HG02571 (cell line): ENCODE results near the gene GLRA1.

ENCODE experiments used
- ATAC-seq: cut with Tn5 transposase; IDR thresholded peaks from one replicate; pipeline ENCODE4 v1.9.1; 2021; ENCODE audit warnings: mild to moderate bottlenecking, moderate library complexity; ENCODE audit not compliant: unreplicated experiment

GLRA1 gene

DNA sequence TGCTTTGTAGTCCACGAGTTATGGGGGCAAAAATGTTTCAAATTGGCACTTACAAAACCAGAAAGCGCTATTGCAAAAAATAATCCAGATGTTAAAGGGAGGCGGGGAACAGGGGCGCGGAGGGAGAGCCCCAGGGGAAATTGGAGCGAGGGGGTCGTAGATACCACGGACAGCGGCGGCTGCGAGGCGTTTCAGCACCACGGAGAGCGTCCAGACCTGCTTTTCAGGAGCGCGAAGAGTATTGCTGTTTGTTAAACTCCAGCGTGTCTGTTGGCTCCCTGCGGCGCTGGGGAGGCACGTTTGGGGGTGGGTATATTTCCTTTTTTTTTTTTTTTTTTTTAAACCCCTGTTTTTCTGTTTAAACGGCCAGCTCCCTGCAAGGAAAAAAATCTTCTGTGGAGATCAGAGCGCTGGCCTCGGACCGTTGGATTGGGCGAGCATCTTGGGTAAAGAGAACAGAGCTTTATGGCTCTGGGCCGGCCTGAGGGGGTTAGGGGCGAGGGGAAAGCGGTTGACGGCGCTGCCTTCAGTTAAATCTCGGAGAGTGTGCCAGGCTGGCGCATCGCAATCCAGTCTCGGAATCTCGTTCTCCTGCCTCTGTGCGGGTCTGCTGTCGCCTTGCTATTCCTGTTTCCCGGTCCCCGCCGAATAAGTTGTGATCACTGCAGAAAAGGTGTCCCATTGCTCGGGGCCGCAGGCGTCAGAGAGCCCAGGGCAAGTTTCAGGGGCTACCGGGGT is at the start of gene GLRA1:
TSS of gene GLRA1 (minus strand) at position 288 of the 738 bp plus-strand sequence. CDS start 302 bp downstream, outside the sequence.
- no peak for ATAC-seq

- ATAC-seq, result no peak
Measured at GRCh38 chr5:151970885-151971284, 46.2 kb upstream of the GLRA1 start.

- no peak for ATAC-seq
Measured at GRCh38 chr5:151967865-151968264, 43.2 kb upstream of the GLRA1 start.

DNA sequence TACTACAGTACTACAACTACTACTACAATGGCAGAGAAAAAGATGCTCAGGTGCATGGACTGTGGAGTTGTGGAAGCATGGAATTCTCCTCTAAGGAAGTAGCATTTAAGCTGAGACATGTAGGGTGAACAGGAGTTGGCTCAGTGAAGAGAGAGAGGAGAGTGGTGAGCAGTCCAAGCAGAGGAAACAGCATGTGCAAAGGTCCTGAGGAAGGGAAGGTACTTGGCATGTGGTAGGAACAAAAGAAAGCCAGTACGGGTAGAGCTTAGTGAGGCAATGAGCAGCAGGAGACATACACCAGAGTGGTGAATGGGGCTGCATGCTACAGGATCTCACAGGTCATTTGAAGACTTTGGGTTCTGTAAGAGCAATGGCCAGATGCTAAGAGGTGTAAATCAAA is 41.4 kb upstream of the GLRA1 start:
- no peak for ATAC-seq

- ATAC-seq, result no peak
Measured at GRCh38 chr5:151964471-151964870, 39.8 kb upstream of the GLRA1 start.

GRCh38 chr5:151961557-151961956 is 36.9 kb upstream of the GLRA1 start:
- no peak for ATAC-seq

DNA sequence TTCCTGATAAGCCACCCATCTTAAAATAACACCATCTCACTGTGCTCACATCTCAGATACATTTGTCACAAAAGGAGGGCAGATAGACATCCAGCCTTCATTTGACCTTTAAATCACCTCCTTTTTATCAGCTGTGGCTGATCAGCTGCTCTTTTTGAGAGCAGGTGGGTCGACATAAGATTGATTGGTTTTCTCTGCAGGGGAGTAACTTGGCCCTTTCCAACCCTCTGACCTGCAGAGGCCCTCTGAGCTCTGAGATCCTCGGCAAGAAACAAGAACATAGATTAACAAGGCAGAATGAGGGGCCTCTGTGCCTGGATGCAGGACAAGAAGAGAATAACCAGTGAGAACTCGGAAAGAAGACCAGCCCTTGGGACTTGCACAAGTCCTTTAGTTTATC is 33.5 kb upstream of the GLRA1 start:
- ATAC-seq, result no peak

DNA sequence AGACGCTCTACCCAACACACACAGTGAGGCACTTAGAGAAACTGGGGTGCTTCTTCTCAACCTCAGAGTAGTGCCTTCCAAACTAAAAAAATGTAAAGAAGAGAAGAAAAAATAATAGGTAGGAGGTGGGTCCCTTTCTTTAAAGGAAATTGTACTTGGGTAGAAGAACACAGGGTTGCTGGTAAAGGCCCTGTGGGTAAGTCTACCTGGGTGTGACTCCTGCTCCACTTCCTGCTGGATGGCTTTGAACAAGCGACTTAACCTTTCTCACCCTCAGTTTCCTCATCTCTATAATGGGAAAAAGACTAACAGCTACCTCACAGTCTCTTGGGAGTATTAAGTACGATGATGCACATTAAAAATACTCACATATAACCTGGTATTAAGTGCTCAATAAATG is 32.1 kb upstream of the GLRA1 start:
- no peak for ATAC-seq

- no peak for ATAC-seq
Measured at GRCh38 chr5:151954255-151954654, 29.6 kb upstream of the GLRA1 start.

GRCh38 chr5:151953833-151954232 is 29.2 kb upstream of the GLRA1 start:
- no peak for ATAC-seq

DNA sequence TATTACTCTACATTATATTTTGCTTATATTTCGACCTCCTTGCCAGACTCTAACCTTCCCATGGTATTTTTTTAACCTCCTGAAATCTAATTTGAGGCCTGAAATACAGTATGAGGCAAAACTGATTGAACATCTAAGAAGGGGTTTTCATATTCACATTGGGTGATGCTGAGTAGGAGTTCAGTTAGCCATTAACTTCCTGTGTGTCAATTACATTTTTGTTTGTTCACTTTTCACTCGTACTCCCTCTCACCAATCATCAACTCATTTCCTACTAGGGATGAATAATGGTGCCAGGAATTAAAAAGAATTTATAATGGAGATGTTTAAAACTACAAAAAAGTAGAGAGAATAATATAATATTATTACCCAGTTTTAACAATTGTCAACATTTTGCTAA is 27.6 kb upstream of the GLRA1 start:
- ATAC-seq, result no peak

DNA sequence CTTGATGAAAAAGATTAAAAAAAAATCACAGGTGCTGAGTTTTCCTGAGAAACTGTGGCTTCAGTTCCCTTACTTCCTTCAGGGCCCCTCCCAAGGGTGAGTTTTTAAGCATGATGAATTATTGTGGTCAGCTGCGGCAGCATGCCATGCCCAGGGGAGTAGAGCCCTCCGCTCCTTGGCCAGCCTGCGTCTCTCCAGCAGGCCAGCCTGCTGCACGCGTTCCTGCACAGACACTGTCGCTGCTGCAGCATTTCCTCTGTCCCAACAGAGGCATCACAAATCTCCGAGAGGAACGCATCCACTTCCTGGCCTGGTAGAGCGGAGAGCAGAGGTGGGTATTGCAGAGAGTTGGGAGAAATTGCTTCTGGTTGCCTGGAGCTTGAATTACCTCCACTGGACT is 26.1 kb upstream of the GLRA1 start:
- no peak for ATAC-seq

GRCh38 chr5:151949701-151950308 is 25.2 kb upstream of the GLRA1 start:
- no peak for ATAC-seq

- no peak for ATAC-seq
Measured at GRCh38 chr5:151949113-151949512, 24.5 kb upstream of the GLRA1 start.

DNA sequence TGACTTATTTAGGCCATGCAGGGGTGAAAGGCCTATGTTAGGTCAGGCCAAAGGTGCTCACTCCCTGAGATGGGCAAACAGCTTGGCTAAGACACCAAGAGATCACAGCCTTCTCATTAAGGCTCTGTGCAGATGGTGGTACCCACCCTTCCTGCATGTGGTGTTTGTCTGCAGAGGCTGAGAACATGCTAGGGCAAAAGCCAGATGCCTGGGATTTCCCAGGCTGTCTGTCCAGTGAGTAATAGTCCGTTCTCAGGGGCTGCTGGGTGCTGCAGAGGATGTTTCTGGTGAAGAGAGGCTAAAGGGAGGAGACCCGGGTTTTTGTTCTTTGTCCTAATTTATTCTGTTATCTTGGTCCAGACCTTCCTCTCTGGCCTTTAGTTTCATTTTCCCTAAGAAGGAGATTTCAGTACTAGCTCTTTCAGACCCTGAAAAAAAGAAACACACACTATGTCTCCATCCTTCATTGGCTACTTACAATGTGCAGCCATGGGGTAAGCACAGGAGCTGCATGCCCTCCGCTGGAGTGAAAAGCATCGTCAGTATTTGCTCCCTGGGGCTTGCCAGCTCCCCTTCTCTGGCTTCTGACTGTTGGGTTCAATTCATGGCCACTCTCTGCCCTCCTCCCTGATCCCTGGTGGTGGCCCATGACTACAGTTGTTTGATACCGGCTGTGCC is 23.4 kb upstream of the GLRA1 start:
- no peak for ATAC-seq

- ATAC-seq, result no peak
Measured at GRCh38 chr5:151937851-151938250, 13.2 kb upstream of the GLRA1 start.

- no peak for ATAC-seq
Measured at GRCh38 chr5:151935135-151935695, 10.6 kb upstream of the GLRA1 start.

GRCh38 chr5:151931260-151931659 is 6.6 kb upstream of the GLRA1 start:
- no peak for ATAC-seq

- no peak for ATAC-seq
Measured at GRCh38 chr5:151926188-151926587, 1.5 kb upstream of the GLRA1 start.

GRCh38 chr5:151925340-151925739 is 689 bp upstream of the GLRA1 start:
- no peak for ATAC-seq

DNA sequence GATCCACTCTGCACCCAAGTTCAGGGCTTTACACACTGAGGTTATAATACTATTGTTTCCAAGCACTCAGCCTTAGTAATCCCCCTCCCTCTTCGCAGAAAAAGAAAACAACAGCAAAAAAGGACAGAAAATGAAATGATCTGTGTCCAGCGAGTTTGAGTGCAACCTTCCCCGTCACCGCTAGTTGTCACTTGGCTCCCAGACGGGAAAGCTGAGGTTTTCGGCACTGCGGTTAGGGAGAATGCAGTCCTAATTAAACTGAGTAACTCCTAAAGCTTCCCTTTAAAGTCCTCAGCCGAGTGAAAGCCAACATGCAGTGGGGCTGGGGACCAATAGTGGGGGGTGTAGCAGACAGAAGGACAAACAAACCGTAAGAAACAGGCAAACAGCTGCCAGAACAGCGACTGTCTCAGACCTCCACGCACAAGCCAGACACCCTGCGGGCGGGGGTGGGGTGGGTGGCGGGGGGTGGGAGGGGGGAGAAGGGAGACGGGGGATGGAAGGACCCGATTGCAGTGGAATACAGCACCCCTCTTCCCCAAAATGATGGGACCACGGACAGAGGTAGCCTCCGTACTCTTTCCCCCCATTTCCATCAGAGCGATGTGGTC is 680 bp downstream of the GLRA1 start:
- ATAC-seq, result no peak
